NCI-H345 (cell line): ENCODE measurements around the gene PHEX.

ENCODE experiments used
- DNase-seq: peaks from one replicate; lab custom pipeline; 2025; lab: John Stamatoyannopoulos, UW

Gene PHEX

DNA sequence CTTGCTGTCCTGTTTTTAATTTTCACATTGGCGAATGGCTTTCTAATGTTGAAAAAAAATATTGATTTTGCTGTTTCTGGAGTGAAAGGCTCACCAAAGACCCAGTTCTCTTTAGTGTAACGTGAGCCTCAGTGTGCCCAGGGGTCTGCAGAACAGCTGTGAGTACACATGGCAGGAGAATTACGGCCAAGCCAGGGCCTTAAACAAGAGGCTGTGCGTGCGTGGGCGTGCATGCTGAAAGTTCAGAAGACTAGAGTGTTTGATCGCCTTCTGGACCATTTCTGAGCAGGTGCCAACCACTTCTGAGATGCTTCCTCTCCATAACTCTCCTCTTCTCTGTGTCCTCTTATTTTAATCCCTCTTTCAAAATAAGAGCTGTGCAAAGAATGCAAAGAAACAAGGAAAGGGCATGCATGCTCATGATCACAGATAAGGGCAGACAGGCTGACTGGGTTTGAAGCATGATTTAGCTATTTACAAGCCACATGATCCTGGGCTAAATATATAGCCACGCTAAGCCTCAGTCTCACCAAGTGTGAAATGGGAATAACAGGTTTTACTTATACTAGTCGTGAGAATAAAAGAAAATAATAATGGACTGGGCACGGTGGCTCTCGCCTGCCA is 9.9 kb downstream of the PHEX start:
- DNase-seq = peak; percentile 9

DNA sequence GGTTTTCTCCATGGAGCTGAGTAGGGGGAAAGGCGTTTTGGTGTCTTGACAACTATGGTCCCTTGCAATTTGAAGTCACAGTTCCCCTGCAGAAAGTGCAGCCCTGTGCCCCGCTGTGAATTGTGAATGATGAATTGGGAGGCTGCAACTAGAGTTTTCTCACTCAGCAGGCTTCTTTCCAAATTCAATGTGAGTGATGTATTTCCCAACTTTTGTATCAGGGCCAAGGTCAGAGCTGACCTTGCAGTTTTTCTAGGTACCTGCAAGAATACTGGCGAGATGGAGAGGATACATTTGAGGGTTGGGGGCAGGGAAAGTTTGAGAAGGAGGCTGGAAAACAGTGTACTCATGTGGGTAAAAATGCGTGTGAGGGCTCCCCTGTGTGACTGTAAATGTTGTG is 11.7 kb downstream of the PHEX start:
- no peak for DNase-seq

DNA sequence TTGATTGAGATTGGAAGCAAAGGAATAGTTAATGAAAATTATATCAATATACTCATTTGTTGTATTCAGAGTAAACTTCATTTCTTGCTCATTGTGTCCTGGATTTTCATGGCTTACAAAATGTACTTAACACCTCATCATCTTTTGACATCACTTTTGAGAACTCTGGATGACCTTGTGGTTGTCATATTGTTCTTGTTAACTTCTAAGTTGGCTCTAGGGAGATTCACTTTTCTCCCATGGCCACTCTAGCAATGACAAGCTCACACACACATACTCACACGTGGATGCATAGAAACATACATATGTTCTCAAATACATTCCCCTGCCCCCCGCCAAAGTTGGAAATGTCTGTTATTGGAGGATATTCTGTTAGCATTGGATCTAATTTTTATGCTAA is 15.3 kb downstream of the PHEX start:
- no peak for DNase-seq

DNA sequence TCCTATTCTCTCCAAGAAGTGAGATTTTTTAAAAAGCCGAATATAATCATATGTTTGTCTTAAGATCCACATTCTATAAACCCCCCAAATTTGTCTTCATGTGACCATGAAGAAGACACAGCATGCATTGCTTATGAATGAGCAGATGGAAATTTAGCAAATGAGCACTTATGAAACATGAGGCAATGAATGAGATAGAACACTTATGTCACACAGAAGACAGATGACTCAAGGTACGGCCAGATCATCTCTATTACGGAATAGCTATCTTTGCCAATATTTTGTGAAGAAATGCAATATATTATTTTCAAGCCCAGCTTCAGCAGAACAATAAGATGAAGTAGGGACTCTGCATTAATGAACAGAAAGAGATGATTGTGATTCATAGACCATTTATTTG is 21.4 kb downstream of the PHEX start:
- no peak for DNase-seq

DNA sequence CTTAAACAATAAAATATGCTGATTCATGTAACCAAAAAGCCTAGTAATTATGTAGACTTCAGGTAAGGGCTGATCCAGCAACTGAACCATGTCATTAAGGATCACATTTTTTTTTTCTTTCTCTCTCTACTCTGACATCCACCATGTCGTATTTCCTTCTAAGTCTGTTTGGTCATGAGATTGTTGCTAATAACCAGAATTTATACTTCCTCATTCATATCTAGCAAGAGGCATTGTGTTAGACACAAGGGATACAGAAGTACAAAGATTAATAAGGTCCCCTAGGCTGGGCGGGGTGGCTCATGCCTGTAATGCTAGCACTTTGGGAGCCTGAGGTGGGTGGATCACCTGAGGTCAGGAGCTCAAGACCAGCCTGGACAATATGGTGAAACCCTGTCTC is 24.1 kb downstream of the PHEX start:
- DNase-seq = no peak

DNA sequence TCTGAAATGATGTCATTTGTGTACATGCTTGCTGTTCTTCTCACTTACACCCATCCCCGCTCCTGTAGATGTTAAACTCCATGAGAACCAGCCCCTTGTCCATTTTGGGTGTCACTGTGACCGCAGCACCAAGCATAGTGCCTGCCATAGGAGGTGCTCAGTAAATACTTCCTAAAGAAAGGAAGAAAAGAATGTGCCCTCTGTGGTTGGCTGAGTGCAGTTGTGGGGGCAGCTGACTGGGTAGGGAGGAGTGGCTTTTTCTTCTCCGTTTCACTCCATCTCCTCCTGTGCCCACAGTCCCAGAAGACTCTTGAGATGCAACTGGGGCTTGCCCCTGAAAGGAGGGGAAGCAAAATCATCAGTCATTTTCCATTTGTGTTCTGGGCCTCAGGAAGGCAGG is 25.5 kb downstream of the PHEX start:
- no peak for DNase-seq

DNA sequence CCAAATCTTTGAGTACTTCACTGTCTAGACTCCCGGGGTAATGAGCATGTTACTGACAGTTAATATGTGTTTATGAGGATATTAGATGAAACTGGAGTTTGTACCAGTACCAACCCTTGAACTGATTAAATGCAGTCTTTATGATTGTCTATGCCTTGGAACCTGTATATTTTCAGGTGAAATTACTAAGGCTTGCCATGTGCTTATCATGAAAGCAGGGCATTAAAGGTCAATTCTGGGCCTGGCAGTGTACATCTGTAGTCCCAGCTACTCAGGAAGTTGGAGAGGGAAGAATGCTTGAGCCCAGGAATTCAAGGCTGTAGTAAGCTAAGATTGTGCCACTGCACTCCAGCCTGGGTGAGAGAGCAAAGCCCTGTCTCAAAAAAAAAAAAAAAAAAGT is 27.6 kb downstream of the PHEX start:
- no peak for DNase-seq

DNA sequence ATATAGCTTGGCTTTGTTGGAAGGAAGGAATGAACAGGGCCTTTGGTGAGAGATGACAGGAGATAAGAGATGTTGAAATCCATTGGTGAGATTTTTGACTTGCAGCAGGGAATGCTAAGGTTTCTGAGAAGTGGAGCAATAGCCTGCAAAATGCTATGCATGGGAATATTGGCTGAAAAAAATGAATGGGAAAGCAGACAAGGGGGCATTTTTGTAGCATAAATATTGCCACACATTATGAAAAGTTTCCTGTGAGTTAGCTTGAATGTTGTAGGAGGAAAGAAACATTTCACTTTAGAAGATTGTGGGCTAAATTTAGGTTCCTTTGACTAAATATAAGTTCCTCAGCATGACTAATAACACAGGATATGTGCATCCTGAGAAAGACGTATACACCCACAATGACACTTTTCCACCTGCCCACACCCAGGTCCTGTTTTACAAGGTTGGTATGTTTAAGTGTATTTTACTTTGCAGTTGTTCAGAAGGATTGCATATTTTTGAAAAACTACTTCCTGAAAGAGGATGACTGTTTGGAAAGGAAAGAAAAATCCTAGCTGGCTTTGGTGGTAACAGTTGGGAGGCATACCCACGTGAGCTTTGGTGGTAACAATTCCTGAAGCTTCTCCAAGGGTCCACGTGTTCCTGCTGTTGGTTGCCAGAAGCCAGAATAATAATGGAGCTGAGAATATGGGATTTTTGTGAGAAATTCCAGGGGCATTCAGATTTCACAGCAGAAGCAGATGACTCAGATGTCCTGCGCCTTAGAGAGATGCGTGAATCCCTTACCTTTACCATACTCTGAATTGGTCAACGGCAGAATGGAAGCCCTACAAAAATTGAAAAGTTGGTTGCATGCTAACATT is 28.5 kb downstream of the PHEX start:
- DNase-seq = no peak

DNA sequence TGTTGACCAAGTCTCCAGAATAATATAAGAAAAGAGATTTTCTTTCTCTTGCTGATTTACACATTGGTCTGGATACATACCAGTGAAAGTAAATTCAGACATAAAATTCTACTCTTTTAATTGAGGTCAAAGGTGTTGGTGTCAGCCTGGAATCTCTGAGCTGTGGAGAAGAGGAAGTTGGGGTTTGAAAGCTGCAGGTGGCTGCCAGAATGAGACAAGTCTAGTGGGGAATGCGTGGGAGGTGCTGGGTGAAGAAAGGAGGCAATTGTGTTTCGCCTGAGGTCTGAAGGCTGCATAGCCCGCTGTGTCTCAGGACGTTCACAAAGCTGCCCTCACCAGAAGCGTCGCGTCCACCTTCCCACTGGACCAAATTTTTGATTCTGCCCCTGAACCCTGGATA is 31.2 kb downstream of the PHEX start:
- DNase-seq = no peak

DNA sequence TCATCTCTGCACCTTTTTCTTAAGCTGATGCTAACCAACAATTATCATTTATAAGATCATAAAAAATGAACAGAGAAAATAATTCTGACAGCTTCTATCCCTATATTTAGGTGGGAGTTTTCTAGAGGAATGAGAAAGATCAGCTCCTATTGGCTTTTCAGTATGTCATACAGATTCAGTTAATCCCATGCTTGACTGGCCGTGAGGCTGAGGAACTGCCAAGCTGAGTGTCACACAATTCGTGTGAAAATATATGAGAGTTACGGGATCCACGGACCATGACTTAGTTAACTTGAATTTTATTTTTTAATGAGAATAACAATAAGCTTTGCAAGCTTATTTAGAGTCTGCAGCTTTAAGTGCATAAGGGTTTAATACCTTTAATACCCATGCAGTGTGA is 37.5 kb downstream of the PHEX start:
- no peak for DNase-seq

DNA sequence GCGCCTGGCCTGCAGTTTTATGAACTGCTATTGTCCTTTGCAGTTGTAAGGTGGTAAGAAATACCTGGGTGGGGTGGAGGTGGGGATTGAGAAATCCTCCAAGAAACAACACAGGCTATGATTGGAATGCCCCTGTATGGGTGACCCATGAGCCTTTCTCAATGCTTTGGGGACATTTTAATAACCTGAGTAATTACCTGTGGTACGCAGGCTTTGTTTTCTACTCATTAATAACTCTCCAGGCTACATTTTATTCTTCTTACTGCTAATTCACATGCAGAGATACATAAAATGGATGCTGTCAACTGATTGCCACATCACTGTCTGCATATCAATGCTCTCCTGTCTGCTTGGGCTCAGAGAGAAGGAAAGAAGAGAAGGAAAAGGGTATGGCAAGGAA is 41.8 kb downstream of the PHEX start:
- DNase-seq = no peak

DNA sequence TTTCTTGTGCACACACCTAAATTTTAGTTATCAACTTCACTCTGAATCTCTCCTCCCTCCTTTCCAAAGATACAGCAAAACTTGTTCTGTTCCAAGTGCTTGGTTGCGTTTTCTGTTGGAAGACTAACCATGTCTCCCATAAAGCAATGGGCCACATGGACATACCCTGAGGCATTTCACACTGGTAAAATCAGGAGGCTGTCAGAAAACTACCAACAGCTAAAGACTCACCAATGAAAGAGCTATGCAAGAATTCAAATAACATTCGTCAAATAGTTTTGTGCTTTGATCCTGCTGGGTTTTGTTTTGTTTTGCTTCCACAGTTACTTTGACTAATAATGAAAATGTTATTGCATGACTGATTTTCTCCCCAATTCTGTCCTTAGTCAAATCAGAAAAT is 46.0 kb downstream of the PHEX start:
- DNase-seq = no peak

DNA sequence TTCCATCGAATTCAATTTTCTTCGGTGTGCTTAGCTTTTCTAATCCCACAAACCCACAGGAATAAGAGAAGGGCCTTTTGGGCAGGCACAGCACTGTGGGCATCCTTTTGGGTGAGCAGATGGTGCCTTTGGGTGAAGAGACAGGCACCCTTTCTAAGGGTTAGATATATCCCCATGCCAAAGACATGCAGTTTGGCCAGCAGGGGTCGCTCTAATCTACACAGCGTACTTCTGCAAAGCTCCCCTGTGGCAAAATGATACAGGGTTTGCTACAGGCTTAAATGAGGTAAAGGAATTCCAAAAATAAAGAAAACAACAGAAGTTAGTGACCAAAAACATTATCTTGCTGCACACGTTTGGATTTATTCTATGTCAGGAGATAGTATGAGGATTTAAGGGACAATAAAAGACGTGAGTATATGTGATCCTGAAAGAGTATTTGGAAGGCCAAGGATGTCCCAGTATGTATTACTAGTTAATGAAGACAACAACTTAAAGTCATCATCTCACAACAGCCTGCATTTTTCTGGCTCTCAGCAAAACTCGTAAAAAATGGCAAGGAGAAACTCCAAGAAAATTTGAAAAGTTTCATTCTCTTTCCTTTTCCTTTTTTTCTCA is 49.5 kb downstream of the PHEX start:
- DNase-seq = no peak

DNA sequence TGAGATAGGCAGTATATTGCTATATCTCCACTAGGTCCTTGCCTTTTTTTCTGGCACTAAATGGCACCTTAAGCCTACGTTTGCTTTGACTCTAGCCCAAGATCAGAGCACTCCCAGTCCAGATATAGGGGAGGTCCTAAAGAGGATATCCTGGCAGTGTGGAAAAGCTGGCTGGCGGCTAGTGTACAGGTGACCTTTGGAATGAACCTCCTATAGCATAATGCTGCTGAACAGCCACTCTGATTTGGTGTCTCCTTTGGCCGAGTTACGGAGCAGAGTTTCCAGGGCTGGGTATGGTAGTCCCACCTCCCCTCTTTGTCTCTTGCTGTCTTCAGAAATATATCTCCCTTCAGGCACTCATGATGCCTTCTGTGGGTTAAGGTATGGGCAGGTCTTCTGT is 53.9 kb downstream of the PHEX start:
- no peak for DNase-seq

DNA sequence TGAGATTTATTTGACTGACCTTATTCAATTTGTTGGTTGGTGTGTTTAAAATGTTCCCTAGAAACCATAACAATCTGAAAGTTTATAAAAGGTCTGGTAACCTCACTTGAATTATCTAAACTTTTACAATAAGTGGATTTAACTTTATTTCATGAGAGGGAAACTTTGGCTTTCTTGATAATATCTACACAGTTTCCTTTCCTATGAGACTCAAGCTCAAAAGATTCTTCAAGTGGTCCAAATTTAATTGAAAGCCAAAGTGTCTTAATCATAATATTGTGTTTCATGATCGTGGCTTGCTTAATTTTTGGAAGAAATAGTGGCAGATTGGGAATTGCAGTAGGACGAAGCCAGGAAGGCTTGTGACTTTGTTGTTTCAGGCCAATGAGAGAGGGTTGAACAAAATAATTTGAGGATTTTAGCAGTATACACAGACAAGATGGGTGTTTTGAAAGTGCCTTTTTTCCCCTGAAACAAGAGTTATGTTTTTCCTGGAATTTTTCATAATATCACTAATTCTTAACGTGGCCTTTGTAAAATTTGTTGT is 55.0 kb downstream of the PHEX start:
- DNase-seq = no peak

DNA sequence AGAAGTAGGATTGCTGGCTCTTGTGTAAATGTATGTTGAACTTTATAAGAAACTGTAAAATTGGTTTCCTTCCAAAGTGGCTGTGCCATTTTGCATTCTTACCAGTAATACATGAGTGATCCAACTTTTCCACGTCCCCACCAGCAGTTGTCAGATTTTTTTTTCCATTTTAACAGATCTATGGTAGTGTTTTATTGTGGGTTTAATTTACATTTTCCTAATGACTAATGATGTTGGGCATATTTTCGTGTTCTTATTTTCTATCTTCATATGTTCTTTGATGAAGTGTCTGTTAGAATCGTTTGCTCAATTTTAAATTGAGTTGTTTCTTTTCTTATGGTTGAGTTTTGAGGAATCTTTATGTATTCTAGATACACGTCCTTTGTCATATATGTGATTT is 56.2 kb downstream of the PHEX start:
- DNase-seq = no peak

DNA sequence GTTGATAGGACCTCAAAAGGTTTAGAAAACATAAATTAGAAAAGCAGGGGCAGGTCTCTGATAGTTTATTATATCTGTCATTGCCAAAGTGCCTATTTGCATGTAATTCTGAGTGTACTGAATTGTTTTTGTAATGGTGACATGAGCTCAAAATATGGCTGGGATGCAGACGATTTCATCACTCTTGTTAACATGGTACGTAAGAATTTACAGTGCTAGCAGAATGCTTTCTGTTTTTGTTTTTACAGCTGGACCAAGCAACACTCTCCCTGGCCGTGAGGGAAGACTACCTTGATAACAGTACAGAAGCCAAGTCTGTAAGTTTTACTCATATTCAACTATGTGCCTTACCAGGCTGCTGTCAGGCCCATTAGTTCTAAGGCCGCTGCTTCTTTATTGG is 58.1 kb downstream of the PHEX start:
- no peak for DNase-seq

DNA sequence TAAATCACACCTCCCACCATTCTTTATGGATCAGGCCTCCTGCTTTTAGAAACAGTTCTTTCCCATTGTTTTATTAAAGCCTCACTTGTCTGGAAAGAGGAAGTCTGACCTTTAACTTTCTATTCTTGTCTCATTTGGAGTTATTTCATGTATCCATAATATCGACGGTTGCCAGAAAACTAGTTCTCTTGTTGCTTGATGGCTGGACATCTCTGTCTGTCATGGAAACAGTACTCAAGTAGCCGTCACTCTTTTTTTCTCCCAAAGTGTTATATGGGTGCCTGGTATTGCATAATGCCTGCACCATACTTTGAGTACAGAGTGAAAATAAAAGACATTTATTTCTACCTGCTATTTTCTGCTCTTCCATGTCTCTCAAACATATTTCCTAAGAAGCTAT is 61.4 kb downstream of the PHEX start:
- DNase-seq = no peak

DNA sequence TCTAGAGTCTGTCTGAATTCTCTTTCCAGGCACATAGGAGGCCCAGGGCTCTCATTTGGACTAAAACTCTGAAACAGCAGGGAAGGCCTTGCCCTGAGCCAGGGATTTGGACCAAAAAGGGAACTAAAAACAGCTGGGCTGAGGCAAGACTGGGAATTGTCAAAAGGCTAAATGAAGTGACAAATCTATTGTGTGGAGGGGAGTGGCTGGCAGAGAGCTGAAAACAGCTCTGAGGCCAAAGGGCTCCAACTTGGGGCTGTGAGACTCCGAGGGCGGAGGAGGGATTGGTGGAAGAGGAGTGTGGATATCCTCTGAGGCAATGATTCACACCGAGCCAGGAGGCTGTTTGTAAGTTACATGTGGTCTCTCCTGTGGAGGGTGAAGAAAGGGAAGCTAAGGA is 63.2 kb downstream of the PHEX start:
- DNase-seq = no peak

DNA sequence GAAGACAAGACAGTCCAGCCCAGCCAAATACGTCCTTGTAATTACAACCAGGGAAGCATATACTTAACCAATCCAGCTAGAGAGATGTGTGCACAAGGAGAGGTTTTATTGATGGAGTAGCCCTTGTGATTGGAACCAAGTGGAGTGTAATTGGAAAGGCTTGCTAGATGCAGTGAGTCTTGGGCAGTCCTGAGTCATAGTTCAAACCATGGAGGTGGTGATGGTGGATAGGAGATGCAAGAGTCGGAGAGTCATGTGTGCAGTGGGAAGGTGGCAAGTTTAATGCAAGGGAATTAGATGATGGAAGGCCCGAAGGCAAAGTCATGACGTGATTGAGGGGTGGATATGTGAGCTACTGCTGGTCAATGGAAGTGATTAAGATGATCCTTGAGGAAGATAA is 63.7 kb downstream of the PHEX start:
- DNase-seq = no peak

DNA sequence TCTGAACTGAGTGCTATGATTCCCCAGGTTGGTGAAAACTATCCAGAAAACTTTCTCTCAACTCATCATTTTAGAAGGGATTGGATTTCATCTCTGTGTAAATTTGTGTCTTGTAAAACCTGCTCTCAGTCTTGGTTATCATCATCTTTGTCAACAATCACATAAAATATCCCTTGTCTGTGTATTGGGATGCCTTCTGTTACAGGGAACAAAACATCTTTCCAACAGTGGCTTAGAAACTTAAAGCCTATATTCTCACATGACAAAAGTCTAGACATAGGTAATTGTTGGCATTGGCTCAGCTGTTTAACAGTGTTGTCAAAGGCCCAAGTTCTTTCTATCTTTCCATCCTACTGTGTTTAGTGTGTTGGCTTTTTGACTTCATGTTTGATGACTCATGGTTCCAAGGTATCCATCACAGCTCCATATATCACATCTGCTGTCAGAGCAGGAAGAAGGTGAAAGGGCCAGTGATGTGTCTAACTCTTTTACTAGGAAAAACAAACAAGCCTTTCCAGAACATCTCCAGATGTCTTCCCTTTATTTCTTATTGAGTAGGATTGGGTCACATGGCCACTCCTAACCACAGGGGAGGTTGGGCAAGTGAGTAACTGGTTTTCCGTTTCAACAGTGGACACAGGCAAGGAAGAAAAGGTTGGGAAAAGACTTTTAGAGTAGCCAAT is 65.0 kb downstream of the PHEX start:
- DNase-seq = no peak

DNA sequence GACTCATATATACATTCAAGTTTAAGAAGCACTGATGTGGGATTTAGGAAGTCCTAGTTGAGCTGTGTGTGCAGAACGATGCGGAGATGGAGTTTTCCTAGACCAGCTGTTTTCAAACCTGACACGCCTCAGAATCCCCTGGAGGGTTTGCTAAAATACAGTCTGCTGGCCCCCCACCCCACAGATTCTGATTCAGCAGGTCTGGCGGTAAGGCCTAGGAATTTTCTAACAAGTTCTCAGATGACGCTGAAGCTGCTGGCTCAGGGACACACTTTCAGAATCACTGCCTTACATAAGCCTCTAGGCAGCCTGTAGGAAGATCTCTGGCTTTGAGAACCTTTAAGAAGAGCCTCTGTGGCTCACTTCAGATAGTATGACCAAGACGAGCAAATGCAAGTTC is 73.1 kb downstream of the PHEX start:
- DNase-seq = no peak

DNA sequence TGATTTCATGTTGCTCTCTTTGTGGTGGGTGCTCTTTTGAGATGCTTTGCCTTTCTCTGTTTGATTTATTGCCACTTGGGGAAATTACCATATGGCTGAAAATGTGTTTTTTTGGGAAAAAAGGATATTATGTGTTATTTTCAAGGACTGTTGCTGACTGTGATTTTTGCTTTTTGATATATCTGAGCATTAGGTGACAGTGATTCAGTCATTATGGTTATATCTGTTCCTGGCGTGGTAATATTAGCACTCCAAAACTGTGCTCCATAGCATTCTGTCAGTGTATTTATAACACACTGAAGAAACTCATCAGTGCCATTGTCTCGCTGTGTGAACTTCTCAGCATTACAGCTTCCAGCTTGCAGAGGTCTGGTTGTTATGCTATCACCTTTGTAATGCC is 73.8 kb downstream of the PHEX start:
- no peak for DNase-seq
